DMS 273 (cell line): ENCODE measurements around the gene LRRC23.

Experiments used
- DNase-seq: peaks from one replicate; lab custom pipeline; 2025; ENCODE audit not compliant: unreplicated experiment; lab: John Stamatoyannopoulos, UW

LRRC23 gene

DNA sequence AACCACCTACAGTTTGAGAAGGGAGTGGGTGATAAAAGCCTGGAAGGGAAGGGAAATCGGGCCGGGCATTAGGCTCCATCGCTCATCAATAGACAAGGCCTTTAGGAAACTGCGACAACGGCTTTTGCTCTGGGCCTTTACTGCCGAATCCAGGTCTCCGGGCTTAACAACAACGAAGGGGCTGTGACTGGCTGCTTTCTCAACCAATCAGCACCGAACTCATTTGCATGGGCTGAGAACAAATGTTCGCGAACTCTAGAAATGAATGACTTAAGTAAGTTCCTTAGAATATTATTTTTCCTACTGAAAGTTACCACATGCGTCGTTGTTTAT lies 38.7 kb downstream of the LRRC23 start:
- DNase-seq: peak; percentile 92

DNA sequence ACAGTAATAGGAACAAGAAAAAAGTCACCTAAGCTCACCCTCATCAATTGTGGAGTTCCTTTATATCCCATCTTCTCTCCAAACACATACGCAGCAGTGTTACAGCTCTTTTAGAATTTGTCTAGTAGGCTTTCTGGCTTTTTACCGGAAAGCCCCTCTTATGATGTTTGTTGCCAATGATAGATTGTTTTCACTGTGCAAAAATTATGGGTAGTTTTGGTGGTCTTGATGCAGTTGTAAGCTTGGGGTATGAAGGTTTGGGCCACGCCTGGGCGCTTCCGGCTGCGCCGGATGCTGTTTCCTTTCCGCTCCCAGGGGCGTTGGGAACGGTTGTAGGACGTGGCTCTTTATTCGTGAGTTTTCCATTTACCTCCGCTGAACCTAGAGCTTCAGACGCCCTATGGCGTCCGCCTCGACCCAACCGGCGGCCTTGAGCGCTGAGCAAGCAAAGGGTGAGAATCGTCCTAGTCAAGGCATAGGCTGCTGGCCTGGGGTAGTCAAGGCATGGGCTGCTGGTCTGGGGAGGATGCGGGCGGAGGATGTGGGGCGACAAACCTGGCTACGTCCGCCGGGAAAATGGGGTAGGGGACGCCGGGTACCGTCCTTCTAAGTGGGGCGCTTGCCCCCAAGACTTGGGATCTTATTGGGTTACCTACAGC lies 39.2 kb downstream of the LRRC23 start, which contains the start of the genes C12orf57 and RNU7-1:
Gene C12orf57 (plus strand): TSS at position 301 of the 659 bp plus-strand sequence. CDS start 100 bp downstream, at position 401.
Gene RNU7-1 (plus strand): TSS at position 95 of the 659 bp plus-strand sequence.
- peak; percentile 96 for DNase-seq

DNA sequence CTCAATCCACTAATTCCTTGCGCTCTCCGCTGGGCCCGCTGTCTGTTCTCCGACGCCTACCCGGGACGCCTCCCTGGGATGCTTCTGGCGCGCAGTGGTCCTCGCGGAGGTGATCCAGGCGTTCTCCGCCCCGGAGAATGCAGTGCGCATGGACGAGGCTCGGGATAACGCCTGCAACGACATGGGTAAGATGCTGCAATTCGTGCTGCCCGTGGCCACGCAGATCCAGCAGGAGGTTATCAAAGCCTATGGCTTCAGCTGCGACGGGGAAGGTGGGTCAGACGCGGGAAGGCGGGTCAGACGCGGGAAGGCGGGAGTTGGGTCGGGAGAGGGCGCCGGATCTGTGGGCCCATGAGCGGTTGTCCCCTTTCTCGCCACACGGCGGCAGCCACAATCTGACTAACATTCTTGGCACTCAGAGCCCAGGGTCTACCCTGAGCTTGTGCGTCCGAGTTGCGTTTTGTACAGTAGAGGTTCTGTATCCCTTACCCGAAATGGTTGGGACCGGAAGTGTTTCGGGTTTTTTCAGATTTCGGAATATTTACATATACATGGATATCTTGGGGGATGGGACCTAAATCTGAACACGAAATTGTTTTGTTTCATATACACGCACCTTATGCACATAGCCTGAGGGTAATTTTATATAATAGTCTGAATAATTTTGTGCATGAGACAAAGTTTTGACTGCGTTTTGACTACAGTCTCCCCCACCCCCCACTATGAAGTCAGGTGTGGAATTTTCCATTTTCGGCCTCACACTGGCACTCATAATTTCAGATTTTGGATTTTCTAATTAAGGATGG lies 40.0 kb downstream of the LRRC23 start:
- DNase-seq: peak; percentile 95

DNA sequence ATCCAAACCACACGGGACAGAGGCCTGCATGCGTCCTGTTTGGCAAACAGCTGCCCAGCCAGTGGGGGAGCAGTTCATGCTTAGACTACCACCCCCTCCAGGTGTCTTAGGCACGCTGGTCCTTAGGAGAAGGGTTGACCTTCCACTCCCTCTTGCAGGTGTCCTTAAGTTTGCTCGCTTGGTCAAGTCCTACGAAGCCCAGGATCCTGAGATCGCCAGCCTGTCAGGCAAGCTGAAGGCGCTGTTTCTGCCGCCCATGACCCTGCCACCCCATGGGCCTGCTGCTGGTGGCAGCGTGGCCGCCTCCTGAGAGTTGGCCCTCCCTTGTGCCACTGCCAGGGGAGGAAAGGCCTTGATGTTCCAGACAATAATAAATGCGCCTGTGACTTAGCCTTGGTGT lies 41.0 kb downstream of the LRRC23 start:
- DNase-seq: no peak

DNA sequence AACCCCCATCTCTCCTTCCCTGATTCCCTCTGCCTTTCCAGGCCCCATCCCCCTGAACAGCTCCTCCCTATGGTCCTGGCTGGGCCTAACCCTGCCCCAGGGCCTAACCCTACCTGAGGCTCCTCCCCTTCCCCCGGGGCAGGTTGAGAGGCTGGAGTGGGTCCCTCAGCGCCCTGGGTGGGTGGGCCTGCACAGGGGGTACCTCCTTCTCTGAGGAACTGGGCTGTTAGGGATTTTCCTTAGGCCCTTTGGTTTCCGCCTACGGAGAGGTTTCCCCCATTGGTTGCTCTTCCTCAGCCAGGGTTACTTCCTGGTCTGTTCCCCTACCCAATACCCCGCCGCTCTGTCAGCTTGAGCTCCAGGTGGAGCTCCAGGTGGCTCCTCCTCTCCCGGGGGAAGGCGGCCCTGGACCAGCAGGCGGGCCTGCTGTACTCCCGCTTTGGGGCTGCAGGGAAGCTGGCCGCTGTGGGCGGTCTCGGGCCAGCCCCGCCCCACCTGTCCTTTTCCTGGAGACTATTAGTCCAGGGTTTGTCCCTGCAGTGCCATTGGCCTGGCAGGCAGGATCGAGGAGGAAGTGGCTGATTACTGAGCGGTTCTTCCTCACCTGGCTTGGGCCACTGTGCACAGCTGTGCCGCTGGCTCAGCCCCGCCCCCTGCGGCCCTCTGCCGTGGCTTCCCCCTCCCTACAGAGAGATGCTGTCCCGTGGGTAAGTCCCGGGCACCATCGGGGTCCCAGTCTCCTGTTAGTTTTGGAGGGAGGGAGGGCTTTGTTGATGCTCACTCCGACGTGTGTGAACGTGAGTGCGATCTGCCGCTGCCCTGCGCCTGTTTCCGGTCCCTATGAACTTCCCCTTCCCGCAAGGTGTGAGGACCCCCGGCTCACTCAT lies 41.7 kb downstream of the LRRC23 start:
- DNase-seq: no peak

DNA sequence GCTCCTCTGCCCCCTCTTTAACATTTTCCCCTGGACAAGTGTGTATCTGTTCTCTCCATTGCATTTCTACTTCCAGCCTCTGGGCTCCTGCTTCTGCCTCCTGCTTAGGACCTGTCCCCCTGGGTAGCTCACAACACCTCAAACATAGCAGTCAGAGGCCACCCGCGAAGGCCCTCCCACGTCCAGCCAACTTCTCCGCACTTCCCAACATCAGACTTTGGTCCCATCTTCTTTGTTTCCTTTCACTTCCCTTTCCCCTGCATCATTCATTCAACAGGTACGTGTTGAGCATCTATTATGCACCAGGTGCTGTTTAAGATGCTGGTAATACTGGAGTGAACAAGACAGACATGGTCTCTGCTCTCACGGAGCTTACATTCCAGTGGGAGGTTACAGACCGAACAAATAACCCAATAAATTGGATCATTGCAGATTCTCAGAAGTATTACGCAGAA lies 42.3 kb downstream of the LRRC23 start:
- DNase-seq: no peak

DNA sequence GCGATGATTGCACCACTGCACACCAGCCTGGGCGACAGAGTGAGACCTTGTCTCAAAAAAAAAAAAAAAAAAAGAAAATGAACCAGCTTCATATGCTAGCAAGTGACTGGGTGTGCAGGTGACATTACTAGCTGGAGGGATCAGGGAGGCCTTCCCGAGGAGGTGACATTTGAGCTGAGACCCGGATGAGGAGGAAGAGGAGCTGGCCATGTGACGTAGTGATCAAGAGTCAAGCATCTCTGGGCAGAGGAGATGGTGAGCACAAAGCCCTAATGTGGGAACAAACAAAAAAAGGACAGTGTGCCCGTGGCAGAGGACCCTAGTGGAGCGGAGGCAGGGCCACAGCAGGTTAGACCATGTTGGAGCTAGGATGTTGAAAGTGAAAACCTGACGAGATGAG lies 43.0 kb downstream of the LRRC23 start:
- DNase-seq: no peak

DNA sequence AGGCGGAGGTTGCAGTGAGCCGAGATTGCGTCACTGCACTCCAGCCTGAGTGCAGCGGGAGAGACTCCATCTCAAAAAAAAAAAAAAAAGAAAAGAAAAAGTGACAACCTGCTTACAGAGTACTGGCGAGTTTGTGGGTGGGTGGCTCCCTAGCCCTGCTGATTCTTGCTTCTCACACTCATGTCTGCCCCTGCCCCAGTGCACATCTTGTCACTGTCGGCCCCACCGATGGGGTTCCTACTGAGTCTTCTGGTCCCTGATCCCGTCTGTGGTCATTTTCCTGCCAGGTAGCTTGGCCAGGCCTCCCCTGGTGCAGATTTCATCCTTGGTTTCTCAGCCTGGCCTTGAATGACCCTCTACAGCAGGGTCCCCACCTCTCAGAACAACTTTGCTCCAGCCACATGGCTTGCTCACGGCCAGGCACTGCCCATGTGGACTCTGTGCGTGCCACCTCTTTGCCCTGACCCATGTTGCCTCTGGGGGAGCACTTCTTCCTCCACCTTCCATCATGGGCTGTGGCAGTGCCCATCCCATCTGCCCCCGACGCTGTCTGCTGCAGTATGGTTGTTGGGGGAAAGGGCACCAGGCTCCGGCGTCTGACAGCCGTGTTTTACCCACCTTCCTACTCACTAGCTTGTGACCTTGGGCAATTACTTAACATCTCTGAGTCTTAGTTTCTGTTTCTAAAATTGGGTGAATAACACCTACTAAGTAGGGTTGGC lies 44.4 kb downstream of the LRRC23 start:
- no peak for DNase-seq

DNA sequence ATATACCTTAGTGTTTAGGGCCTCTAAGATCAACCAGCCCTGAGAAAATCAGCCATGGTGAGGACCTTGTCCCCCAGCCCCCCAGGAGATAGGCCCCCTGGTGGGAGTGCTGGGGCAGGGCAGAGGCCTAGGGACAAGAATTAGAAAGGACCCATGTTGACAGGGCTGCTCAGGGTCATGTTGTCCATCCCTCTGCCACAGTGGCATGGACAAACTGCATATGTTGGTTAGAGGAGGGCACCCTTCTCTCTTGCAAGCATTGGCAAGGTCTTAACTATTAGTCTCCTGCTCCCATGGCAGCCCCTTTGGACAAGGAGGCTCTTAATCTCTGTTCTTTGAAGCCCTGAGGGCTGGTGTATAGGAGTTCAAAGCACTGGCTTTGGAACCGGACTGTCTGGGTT lies 45.8 kb downstream of the LRRC23 start:
- no peak for DNase-seq

DNA sequence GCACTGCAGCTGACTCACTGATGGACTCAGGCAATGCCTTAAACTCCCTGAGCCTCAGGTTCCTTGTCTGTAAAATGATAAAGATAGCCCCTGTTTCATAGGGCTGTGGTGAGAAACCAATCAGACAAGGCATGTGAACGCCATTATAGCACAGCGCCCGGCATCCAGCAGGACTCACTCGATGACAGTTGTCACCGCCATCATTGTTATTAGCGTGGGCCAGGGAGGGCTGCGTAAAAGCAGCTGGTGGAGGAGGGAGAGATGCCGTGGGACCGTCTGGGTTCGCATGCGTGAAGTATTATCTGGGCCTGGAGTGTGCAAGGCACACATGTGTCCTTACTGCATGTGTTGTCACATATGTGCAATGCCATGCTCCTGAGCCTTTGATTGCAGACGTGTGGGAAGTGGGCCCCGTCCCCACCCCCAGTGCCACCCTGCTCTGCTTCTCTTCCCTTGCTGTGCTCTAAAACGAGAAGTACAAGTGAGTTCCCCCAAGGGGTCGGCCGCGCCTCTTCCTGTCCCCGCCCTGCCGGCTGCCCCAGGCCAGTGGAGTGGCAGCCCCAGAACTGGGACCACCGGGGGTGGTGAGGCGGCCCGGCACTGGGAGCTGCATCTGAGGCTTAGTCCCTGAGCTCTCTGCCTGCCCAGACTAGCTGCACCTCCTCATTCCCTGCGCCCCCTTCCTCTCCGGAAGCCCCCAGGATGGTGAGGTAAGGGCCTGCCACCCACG lies 46.4 kb downstream of the LRRC23 start, which contains the start of gene PTPN6:
Gene PTPN6 (plus strand): TSS at position 546 of the 730 bp plus-strand sequence. CDS start 157 bp downstream, at position 703.
- no peak for DNase-seq

DNA sequence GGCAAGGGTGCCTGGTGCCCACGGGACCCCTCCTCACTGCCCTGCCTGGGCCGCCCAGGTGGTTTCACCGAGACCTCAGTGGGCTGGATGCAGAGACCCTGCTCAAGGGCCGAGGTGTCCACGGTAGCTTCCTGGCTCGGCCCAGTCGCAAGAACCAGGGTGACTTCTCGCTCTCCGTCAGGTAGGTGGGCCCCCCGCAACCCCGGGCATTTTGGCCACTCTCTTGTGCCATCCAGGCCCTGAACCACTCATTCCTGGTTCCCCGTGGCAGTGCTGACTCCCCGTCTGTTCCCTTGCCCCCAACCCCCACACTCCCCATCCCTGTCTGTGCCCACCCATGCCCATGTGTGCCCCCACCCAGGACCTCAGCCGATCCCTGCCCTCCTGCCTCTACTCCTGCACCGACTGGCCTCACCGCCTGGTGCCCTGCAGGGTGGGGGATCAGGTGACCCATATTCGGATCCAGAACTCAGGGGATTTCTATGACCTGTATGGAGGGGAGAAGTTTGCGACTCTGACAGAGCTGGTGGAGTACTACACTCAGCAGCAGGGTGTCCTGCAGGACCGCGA lies 47.0 kb downstream of the LRRC23 start:
- no peak for DNase-seq

DNA sequence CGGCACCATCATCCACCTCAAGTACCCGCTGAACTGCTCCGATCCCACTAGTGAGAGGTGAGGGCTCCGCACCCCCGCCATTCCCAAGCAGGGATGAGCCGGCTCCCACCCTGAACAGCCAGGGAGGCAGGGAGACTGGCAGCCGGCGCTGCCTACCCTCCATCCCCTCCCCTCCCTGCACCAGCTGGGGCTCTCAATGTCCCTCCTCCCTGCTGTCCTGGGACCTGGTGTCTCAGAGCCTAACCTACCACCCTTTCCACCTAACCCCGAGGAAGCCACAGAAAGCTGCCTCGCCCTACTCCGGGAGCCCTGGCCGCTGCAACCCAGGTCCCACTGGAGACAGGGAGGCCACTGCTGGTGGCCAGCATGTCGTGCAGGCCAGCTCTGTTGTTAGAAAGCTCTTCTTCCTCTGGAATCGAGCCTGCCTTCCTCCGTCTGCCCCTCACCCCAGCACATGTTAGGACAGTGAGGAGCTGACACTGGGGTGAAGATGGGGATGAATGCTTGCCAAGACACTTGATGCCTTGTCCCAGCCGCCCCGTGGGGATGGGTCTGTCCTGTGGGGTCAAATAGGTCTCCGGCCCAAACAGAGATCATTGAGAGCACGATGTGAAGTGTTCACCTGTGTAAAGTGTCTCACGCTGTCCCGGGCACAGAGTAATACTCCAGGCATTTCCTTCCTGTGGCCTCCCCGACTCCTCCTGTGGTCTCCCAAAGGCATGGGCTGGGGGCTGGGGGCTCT lies 47.7 kb downstream of the LRRC23 start:
- DNase-seq: no peak

DNA sequence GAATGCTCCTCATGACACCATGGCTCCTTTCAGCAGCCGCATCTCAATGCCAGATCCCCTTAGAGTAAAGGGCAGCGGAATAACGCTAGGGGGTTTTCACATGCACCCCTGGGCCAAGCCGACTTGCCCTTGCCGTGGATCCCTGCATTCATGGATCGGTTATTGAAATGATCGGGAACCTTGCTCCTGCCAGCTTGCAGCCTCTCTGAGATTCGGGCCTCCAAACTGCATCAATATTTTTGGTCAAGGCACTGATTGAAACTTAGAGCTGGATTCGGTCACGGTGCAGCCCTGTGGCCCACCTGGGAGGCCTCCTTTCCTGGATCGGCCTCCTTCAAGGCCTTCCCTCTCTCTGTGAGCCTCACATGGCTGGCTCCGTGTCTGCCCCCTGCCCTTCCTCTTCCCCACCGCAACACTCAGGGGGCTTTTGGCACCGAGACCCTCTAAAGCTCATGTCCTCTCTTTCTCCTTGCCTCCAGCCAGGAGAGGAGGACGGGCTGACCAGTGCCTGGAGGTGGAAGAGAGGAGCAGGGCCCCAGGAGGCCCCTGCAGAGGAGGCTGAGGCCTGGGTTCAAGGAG lies 48.3 kb downstream of the LRRC23 start:
- no peak for DNase-seq

DNA sequence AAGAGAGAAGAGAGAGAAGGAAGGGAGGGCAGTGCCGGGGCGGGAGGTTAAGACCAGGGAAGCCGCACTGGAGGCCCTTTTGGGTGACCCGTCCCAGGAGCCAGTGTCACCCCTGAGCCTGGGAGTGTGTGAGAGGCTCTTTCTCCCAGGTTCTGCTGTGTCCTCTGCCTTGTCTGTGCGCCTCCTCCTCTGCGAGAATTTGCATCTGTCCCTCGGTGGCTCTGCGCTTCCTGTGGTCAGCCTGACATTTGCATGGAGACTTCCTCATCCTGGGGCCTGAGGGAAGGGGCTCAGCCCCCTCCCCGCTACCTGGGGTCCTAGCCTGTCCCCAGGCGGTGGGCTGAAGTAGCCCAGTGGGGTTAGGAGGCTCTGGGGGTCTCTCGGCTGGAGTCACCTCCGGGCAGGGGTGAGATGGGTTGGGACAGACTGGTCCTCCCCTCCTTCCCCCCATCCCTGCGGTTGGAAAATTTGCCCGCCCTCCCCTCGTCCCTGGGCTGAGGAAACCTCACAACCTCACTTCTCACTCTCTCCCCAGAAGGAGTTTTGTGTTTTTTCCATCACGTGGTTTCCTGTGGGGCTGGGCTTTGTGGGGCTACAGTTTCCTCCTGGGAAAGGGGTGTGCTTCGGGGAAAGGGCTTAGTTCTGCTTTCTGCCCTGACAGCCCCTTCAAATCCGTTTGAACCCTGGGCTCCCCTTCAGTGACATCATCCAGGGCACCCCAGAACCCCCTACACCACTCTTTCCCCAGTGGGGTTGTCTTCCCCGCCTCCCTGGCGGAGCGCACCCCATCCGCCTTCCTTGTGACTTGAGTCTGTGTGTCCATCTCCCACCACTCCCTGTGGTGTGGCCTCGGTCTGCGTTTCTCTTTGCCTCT lies 49.1 kb downstream of the LRRC23 start:
- DNase-seq: no peak

DNA sequence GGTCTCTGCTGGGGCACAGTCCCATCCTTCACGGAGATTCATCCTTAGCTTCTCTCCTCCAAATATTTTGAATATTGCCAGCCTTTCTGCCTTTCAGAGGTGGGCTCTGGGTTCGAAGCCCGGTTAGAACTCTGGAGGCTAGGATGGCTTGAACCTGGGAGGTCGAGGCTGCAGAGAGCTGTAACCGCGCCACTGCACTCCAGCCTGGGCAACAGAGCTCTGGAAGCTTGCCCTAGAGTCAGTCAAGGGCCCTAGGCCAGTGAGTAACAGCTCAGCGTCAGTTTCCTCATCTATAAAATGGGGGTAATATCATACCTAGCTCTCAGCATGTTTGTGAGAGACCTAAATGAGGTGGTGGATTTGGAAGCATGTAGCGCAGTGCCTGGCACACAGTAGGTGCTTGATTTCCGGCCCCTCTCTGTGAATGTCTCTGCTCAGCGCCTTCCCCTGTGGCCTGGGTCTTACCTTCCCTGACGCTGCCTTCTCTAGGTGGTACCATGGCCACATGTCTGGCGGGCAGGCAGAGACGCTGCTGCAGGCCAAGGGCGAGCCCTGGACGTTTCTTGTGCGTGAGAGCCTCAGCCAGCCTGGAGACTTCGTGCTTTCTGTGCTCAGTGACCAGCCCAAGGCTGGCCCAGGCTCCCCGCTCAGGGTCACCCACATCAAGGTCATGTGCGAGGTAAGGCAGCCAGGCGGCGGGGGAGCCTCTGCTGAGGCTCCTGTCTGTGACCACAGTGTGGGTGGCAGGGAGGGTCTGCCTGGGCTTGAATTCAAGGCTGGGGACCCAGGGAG lies 49.9 kb downstream of the LRRC23 start:
- DNase-seq: no peak

DNA sequence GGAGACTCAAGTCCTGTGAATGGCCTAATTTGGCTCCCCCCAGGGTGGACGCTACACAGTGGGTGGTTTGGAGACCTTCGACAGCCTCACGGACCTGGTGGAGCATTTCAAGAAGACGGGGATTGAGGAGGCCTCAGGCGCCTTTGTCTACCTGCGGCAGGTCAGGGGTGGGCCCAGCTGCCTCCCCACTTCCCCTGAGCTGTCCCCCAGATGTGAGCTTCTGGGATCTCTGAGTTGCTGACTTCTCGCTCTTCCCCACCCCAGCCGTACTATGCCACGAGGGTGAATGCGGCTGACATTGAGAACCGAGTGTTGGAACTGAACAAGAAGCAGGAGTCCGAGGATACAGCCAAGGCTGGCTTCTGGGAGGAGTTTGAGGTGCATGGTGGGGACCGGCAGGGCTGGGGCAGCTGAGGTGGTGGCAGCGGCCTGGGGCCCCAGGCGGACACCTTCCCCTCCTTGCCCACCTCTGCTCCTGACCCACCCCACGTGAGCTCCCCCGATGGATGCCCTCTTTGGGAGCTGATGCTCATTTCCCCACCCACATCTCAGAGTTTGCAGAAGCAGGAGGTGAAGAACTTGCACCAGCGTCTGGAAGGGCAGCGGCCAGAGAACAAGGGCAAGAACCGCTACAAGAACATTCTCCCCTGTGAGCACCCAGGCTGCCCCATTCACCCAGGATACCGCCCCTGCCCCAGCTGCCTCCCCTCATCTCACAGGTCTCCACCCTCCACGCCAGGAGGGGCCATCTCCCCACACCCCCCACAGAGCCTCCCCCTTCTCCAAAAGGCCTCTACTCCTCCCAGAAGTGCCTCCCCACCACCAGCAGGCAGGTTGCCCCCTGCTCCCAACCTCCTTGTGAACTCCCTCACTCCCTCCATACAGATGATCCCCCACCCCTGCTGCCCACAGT lies 50.7 kb downstream of the LRRC23 start:
- DNase-seq: no peak
